GM21381 (cell line): ENCODE measurements around the gene PYDC1.
A peak's percentile ranks its signal among the peaks of the same experiment; 100 is the strongest.
"Not testable (repeated sequence)": the region's sequence is repeated elsewhere in the genome, so short reads cannot be mapped to it uniquely, and the experiment has no call there.

ENCODE experiments used
- ATAC-seq: cut with Tn5 transposase; IDR thresholded peaks from one replicate; pipeline ENCODE4 v1.9.1; 2021; ENCODE audit warnings: mild to moderate bottlenecking, moderate library complexity; ENCODE audit not compliant: unreplicated experiment

Gene PYDC1

DNA sequence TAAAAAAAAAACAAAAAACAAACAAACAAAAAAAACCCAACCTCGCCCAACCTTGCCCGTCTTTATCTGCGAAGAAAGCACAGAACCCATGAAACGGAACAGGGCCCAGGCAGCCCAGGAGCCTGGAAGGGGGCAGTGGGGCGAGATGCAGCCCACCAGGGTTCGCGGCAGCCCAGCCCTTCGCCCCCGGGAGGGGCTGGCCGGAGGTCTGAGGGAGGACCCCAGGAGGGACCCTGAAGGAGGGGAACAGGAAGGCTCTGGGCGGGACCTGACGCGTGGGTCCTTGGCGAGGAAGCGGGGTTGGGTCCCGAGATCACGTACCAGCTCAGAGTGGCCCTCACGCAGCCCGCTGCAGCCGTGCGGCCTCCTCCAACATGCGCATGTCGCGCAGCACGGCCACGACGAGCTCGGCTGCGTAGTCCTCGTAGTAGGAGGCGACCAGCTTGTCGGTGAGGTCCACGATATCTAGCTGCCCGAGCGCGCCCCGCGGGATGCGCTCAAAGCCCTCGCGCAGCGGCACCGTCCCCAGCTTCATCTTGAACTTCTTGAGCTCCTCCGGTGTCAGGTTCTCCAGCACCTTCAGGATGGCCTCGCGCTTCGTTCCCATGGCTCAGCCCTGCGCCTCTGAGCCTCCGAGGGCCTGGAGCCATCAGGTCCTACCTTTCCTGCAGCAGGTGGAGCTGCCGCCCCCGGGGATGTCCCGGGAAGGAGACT, at the start of gene PYDC1:
TSS of gene PYDC1 (minus strand) at position 714 of the 714 bp plus-strand sequence. CDS start at position 607, 107 bp downstream.
- no peak for ATAC-seq

DNA sequence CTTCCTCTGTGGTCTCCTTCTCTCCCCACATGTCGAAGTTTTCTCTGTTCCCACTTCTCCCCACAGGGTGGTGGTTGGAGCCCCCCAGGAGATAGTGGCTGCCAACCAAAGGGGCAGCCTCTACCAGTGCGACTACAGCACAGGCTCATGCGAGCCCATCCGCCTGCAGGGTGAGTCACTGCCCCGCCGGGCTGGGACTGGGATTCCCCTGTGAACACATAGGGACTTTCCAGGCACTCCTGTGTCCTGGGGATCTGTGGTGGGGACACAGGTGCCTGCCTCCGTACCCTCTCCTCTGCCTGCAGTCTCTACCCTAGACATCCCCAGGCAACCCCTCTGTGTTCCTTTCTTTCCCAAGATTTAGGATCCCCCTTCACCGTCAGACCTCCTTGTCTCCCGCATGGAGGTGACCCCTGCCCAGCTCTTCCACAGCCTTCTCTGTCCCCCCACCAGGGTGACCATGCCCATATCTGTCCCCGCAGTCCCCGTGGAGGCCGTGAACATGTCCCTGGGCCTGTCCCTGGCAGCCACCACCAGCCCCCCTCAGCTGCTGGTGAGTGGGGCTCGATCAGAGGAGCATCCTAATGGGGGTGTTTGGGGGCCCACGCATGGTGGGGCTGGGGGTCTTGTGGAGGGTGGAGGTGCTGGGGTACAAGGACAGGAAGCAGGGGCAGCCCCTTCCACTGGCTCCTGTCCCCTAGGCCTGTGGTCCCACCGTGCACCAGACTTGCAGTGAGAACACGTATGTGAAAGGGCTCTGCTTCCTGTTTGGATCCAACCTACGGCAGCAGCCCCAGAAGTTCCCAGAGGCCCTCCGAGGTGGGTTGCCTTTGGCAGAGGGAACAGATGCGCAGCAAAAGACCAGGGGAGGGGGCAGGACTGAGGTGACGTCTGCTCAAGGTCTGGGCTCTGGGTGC, 48.7 kb upstream of the PYDC1 start:
- ATAC-seq, result peak; percentile 80

DNA sequence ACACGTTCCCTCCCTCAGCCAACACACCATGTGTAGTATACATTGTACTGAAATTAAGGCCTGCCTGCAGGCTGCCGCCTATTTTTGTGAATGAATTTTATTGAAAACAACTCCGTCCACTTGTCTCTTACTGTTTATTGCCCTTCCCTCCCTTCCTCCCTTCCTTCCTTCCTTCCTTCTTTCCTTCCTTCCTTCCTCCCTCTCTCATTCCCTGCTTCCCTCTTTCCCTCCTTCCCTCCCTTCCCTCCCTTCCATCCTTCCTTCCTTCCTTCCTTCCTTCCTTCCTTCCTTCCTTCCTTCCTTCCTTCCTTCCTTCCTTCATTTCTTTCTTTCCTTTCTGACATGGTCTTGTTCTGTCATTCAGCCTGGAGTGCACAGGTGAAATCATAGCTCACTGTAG, 45.1 kb upstream of the PYDC1 start:
- no peak for ATAC-seq

- no peak for ATAC-seq
Observed at GRCh38 chr16:31260136-31260931, 43.4 kb upstream of the PYDC1 start.

- ATAC-seq, result no peak
Observed at GRCh38 chr16:31258366-31258765, 41.4 kb upstream of the PYDC1 start.

DNA sequence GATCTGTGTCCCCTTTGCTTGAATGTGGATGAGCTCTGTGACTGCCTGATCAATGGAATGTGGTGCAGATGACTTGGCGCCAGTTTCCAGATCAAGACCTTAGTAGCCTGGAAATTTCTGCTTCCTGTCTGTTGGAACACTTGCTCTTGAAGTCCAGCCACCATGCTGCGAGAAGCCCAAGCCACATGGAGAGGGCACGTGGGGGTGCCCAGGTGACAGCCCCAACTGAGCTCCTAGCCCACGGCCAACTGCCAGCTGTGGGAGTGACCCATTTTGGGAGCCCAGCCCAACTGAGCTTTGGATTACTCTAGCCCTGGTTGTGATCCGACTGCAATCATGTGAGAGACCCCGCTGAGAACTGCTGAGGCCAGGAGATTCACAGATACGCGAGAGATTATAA, 39.5 kb upstream of the PYDC1 start:
- no peak for ATAC-seq

GRCh38 chr16:31253642-31254045, 36.7 kb upstream of the PYDC1 start:
- ATAC-seq, result no peak

- ATAC-seq, result no peak
Observed at GRCh38 chr16:31251435-31251834, 34.5 kb upstream of the PYDC1 start.

DNA sequence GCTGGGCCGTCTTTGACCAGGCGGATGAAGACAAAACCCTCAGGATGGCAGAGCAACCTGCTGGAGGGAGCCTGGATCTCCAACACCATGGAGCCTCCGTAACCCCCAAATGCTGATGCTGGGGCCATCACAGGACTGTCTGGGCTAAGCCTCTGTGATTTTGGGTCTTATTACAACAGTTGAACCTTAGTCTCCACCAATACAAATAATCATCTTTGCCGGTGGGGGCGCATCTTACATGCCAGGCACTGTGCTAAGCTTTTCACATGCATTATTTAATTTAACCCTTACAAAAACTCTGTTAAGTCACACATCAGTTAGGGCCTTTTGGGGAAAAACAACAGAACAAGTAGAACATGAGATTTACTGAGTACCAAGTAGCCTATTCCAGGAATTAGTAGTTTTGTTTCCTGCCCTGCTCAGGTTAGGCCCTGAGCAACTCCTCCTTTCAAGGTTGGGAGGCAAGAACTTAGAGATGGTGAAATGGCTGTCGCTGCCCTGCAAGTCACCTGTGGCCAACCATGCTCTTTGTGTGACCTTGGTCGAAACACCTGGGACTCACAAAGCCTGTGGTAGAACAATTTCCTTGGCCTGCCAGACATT, 33.9 kb upstream of the PYDC1 start:
- no peak for ATAC-seq

DNA sequence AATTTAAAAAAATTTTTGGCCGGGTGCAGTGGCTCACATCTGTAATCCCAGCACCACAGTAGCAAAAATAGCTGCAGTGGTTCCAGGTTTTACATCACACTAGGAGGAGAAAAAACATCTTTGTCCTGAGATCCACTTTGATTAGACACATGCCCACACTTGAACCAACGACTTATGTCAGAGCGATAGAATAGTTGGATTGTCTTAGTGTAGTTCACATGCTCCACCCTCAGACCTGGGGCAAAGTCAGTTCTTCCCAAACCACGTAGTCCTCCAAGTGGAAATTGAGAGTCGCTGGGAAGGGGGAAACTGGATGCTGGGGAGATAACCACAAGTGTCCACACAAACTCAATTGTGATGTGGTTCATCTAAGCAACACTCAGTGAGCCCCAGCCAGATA, 31.4 kb upstream of the PYDC1 start:
- ATAC-seq, result no peak

DNA sequence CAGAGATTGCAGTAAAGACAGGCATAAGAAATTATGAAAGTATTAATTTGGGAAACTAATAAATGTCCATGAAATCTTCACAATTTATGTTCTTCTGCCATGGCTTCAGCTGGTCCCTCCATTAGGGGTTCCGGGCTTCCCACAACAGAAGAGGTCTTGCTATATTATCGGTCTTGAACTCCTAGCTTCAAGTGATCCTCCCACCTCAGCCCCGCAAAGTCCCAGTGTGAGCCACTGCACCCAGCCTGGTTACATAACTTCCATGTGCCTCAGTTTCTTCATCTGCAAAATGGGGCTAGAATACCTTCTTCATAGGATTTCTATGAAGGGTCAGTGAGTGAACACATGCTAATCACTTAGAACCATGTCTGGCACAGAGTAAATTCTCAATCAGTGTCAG, 29.4 kb upstream of the PYDC1 start:
- ATAC-seq, result no peak

GRCh38 chr16:31245598-31245997, 28.7 kb upstream of the PYDC1 start:
- not testable (repeated sequence) for ATAC-seq

DNA sequence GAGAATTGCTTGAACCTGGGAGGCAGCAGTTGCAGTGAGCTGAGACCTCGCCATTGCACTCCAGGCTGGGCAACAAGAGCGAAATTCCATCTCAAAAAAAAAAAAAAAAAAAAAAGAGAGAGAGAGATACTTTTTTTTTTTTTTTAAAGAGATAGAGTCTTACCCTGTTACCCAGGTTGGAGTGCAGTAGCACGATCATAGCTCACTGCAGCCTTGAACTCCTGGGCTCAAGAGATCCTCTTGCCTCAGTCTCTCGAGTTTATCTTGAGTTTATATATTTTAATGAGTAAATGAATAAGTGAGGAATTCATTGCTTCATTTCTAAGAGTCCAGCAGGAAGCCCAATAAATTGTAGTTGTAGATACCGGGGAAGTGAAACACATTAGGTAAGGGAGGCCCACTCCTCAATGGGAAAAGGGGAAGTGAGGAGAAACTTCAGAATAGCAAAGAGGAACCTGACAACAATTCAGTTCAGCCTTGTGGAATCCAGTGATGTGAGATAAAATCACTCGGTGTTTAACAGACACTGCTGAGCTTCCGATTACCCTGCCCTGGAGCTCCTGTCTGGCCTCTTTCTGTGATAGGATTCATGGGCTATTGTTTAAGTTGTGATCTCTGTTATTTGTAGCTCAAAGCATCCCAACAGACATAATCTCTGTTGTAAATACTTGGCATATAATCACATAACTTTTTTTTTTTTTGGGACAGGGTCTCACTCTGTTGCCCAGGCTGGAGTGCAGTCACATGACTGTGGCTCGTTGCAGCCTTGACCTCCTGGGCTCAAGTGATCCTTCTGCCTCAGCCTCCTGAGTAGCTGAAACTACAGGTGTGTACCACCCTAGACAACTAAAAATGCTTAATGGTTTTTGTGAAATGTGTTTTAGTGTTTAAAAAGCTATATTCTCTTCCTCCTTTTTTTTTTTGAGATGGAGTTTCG, 27.1 kb upstream of the PYDC1 start:
- ATAC-seq, result no peak

GRCh38 chr16:31242206-31242605, 25.3 kb upstream of the PYDC1 start:
- ATAC-seq, result no peak

DNA sequence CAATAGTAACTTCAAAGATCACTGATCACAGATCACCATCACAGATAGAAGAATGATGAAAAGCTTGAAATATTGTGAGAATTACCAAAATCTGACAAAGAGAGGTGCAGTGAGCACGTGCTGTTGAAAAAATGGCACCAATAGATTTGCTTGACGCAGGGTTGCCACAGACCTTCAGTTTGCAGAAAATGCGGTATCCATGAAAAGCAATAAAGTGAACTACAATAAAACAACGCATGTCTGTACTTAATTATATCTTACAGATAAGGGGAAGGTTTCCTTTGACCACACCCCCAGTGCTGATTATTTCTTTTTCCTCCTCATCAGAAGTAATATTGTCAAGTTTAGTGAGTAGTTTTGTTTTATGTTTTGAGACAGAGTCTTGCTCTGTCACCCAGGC, 21.1 kb upstream of the PYDC1 start:
- ATAC-seq, result no peak

GRCh38 chr16:31229501-31229900, 12.6 kb upstream of the PYDC1 start:
- ATAC-seq, result no peak

DNA sequence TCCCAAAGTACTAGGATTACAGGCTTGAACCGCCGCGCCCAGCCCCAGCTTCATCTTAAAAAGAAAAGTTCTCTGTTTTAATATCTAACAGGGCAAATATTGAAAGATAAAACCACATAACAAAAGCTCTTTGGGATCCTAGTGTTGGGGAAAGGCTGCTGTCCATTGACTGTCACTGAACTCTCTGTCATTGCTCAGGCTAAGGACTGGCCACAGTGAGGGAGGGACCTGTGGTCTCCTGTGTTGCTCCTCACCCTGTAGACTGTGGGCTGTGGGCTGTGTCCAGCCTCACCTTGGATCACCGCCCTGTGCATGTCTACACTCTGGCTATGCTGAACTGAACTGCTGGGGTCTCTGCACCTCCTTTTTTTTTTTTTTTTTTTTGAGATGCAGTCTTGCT, 11.3 kb upstream of the PYDC1 start:
- no peak for ATAC-seq

DNA sequence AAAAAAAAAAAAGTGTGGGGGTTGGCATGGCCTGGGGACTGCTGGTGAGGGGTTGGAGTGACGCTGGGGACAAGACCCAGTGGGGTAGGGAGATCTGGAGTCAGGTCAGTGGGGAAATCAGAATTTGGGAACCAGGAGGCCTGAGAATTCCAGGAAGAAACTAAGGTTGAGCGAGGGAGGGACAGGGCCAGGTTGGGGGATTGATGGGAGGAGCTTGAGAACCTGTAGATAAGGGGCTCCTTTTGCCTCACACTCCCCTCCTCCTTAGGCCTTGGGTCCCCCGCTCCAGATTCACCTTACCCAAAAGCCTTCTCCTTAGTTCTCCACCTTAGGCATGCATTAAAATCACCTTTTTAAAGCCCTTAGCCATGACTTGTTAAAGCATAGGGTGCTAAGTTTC, 8.3 kb upstream of the PYDC1 start:
- ATAC-seq, result no peak

DNA sequence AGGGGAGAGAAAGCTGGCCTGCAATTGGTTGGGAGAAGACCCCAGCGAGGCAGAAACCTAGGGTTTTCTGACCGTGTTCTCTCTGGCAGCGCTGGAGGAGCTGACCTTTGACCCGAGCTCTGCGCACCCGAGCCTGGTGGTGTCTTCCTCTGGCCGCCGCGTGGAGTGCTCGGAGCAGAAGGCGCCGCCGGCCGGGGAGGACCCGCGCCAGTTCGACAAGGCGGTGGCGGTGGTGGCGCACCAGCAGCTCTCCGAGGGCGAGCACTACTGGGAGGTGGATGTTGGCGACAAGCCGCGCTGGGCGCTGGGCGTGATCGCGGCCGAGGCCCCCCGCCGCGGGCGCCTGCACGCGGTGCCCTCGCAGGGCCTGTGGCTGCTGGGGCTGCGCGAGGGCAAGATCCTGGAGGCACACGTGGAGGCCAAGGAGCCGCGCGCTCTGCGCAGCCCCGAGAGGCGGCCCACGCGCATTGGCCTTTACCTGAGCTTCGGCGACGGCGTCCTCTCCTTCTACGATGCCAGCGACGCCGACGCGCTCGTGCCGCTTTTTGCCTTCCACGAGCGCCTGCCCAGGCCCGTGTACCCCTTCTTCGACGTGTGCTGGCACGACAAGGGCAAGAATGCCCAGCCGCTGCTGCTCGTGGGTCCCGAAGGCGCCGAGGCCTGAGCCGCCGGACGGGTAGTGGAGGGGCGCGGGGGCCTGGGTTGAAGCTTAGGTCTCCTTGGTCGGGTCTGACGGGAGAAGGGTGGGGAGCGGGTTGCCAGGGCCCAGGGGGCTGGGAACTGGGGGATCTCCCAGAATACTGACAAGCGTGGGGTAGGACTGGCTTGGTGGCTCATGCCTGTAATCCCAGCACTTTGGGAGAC, 7.4 kb upstream of the PYDC1 start:
- ATAC-seq, result no peak
